Gastrocnemius medialis (tissue), 4 donors: ENCODE results near the gene TCF23.

Source experiments
- POLR2A ChIP-seq, 2 donors: fragments of 450-650 bp; IDR thresholded peaks; one replicate each; pipeline ENCODE4 v1.6.1; 2017; ENCODE audit warnings: antibody characterized with exemption in 2 of 2, mild to moderate bottlenecking in 2 of 2, moderate library complexity in 2 of 2
- TF ChIP-seq, protein P1 (sequence below), 5 experiments: fragments of 450-650 bp in 3 of 5; fragments of 200-600 bp in 2 of 5; sonication (generic) in 2 of 5; IDR thresholded peaks in 4 of 5; conservative IDR thresholded peaks in 1 of 5; 1 replicate in 4 of 5; 2 replicates in 1 of 5; pipeline ENCODE4 v1.5.1; 2016 to 2019; ENCODE audit warnings: antibody characterized with exemption in 5 of 5, mild to moderate bottlenecking in 3 of 5, moderate library complexity in 3 of 5

DNA sequence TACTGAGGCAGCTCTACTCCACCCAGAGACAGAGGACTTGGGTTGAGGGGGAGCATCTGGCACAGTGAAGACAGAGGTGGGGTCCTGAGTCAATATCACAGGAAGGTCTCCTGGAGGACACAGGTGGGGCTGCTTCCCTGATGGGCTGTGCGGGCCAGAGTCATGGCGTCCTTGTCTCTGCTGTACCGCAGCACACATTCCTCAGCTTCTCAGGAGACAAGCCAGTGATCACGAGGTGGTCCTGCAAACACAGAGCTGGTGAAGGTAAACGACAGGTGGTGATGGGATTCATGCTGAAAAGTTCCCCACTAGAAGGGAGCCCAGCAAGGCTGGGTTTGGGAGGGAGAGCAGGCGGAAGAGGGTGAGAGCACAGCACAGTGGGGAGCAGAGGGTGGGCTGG is 9.7 kb downstream of the TCF23 start:
- no peak for TF ChIP-seq POLR2A (IDR thresholded peaks at IDR 0.05)
- TF ChIP-seq, protein P1, sequence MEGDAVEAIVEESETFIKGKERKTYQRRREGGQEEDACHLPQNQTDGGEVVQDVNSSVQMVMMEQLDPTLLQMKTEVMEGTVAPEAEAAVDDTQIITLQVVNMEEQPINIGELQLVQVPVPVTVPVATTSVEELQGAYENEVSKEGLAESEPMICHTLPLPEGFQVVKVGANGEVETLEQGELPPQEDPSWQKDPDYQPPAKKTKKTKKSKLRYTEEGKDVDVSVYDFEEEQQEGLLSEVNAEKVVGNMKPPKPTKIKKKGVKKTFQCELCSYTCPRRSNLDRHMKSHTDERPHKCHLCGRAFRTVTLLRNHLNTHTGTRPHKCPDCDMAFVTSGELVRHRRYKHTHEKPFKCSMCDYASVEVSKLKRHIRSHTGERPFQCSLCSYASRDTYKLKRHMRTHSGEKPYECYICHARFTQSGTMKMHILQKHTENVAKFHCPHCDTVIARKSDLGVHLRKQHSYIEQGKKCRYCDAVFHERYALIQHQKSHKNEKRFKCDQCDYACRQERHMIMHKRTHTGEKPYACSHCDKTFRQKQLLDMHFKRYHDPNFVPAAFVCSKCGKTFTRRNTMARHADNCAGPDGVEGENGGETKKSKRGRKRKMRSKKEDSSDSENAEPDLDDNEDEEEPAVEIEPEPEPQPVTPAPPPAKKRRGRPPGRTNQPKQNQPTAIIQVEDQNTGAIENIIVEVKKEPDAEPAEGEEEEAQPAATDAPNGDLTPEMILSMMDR (IDR thresholded peaks at IDR 0.05 in 4 of 5, conservative IDR thresholded peaks at IDR 0.05 in 1 of 5) = no peak
